Hippocampal formation (tissue), 2 donors: ENCODE data around the gene NEK8.

ENCODE experiments used
- DNase-seq, 2 donors: peaks; one replicate each; lab custom pipeline; 2025; lab: John Stamatoyannopoulos, UW

Gene NEK8

DNA sequence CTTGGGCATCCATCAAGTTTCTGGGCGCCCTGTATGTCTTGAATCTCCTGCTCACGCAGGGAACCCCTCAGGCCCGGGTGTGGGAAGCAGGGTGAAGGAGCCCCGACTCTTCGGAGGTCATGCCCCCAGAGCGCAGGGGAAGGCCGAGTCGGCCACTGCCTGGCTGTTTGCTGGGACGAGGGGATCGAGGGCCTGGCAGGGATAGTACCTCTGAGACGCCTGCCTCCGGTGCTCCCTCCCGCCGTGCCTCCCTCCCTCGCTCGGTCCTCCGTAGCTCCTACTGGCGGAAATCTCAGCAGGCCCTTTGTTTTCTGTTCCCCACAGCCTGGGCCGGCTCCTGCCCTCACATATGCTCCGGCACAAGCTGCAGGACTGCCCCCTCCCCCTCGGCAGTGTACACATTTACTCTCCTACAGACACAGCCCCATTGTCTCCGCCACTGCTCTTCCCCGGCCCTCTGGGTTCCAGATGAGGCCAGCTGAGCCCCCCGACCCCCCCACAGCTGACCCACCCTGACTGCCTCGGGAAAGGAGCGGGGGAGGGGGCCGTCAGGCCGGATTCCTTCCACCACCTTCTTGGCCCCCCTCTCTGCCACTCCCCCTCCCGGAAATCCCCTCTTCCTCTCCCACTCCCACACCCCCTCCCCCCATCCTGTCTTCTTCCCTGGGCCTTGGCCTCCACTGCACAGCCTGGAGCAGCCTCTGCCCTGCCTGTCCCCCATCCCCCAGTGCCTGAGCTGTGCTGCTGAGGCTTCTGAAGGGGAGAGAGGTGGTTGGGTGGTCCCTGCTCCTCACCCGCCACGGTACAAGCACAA, 16.6 kb downstream of the NEK8 start:
- peak; percentile 91 to 93 for DNase-seq

DNA sequence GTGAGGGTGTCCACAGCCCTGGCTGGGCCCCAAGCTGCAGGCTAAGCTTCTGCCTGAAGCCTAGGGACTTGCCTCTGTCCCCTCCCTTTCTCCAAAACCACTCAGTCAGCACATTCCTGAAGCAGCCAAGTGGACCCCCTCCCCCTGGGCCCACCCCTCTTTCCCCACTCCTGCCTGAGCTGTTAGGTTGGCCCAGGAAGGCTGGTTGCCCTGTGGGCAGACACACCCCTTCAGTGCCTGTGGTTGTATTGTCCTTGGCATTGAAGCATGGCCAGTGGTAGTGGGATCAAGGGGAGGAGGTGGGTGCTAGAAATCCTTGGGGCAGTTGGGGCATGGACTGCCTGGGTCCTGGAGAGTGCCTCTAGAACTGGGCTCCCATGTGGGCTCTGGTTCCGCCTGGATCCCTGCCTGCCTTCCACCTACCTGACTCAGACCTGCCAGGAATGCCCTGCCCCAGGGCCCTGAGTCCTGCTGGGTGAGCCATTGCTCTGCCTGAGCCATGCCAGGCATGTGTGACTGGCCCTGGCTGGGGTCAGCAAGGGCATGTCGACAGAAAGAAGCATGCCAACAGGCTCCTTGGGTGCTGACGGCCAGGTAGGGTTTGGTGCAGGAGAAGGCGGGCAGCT, 17.3 kb downstream of the NEK8 start:
- no peak for DNase-seq

DNA sequence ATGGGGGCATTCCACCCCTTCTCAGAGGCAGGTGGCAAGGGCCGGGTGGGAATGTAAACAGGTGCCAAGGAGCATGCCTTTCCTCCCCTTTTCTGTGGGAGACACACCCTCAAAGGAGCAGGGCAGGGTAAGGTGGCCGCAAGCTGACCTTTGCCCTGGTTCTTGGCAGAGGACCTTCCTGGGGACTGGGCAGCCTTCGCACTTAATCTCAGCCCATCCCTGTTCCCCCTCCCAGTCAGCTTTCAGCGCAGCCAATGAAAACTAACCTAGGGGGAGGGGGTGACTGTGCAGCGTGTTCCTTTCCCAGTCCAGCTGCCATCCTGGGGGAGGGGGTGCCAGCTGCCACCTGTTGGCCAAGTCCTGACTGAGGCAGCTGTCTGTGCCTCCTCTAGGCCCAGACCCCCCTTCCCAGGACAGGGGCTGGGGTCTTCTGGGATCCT, 18.0 kb downstream of the NEK8 start:
- DNase-seq, result peak; percentile 33 to 38

DNA sequence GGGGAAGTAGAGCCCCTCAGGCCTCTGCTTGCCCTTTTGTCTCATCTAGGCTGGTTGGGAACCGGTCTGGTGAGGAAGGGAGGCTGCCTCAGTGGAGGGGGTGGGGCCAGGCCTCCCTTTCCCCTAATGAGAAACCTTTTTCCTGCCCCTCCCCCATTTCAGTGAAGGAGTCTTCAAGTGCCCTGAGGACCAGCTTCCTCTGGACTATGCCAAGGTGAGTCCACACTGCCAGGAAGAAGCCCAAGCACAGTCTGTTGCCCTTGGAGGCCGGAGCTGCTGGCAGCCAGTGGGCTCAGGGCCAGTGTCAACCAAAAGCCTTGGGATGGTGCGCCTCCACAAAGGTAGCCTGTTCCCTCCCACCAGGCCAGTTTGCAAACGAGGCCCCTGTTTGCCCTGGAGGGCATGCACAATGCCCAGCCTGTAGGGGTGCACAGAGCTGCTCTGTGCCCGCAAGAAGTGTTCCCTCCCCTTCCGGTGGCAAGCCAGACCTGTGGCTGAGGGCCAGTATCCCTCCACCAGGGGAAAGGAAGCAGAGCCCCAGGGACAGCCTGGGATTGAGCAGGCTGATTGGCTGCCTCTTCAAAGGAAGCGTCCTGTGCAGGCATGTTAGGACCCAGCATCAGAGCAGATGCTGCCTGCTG, 18.6 kb downstream of the NEK8 start:
- peak; percentile 41 to 75 for DNase-seq

DNA sequence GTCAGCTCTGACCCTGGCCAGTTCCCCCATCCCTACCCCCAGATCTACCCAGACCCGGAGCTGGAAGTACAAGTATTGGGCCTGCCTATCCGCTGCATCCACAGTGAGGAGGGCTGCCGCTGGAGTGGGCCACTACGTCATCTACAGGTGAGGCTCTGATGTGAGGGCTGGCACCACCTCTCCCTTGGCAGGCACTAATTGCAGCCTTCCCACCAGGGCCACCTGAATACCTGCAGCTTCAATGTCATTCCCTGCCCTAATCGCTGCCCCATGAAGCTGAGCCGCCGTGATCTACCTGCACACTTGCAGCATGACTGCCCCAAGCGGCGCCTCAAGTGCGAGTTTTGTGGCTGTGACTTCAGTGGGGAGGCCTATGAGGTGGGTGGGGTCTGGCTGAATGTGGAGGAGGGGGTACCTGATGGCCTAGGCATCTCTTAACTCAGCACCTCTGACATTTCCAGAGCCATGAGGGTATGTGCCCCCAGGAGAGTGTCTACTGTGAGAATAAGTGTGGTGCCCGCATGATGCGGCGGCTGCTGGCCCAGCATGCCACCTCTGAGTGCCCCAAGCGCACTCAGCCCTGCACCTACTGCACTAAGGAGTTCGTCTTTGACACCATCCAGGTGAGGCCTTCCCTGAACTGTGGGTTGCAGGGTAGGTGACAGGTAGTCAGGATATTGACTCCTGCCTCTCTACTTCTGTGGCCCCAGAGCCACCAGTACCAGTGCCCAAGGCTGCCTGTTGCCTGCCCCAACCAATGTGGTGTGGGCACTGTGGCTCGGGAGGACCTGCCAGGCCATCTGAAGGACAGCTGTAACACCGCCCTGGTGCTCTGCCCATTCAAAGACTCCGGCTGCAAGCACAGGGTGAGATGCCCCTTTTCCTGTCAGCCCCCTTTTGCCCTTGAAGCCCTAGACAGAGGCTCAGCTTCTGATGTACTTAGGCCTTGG, 19.5 kb downstream of the NEK8 start:
- no peak for DNase-seq

DNA sequence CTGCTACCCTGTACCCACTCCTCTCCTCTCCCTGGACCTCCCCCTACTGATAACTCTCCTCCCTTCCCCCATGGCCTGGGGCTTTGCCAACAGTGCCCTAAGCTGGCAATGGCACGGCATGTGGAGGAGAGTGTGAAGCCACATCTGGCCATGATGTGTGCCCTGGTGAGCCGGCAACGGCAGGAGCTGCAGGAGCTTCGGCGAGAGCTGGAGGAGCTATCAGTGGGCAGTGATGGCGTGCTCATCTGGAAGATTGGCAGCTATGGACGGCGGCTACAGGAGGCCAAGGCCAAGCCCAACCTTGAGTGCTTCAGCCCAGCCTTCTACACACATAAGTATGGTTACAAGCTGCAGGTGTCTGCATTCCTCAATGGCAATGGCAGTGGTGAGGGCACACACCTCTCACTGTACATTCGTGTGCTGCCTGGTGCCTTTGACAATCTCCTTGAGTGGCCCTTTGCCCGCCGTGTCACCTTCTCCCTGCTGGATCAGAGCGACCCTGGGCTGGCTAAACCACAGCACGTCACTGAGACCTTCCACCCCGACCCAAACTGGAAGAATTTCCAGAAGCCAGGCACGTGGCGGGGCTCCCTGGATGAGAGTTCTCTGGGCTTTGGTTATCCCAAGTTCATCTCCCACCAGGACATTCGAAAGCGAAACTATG, 20.4 kb downstream of the NEK8 start:
- DNase-seq, result no peak

DNA sequence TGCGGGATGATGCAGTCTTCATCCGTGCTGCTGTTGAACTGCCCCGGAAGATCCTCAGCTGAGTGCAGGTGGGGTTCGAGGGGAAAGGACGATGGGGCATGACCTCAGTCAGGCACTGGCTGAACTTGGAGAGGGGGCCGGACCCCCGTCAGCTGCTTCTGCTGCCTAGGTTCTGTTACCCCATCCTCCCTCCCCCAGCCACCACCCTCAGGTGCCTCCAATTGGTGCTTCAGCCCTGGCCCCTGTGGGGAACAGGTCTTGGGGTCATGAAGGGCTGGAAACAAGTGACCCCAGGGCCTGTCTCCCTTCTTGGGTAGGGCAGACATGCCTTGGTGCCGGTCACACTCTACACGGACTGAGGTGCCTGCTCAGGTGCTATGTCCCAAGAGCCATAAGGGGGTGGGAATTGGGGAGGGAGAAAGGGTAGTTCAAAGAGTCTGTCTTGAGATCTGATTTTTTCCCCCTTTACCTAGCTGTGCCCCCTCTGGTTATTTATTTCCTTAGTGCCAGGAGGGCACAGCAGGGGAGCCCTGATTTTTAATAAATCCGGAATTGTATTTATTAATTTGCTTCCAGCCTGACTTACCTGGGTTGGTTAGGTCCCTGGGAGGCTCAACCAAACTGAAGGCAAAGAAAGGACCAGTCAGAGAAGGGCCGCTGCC, 21.1 kb downstream of the NEK8 start:
- no peak for DNase-seq

DNA sequence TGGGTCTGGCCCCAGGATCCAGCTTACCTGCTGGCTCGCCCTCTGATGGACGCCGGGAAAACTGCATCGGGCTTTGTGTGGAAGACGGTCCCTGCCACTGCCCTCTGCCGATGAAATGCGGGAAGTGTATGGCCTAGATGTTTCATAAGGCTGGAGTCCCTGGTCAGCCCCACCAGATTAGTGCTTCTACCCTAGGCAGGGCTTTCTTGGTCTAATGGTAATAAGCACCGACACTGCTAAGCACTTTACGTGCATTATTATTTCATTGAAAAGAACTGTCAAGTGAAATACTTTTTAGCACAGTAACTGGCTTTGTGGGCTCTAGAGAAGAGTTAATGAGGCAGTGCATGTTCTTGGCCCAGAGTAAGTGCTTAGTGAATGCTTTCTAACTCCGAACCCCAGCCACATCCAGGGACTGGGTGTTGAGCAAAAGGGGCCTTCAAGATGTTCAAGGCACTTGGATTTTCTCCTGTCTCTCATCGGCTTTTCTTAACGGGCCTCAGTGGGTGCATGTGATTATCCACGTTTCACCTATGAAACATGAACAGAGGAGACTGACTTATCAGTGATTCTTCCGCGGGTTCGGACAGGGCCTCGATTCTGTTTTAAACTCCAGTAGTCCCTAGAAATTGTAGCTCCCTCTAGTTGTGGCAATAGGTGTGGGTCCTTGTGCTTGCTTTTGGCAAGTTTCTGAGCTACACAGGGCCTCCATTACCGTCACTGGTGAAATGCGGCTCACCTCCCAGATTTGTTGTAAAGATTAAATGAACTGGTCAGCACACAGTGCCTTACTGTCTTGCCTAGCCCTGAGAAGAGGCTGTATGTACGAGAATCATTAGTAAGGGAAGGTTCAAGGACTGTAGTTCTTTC, 21.8 kb downstream of the NEK8 start:
- peak; percentile 90 for DNase-seq

DNA sequence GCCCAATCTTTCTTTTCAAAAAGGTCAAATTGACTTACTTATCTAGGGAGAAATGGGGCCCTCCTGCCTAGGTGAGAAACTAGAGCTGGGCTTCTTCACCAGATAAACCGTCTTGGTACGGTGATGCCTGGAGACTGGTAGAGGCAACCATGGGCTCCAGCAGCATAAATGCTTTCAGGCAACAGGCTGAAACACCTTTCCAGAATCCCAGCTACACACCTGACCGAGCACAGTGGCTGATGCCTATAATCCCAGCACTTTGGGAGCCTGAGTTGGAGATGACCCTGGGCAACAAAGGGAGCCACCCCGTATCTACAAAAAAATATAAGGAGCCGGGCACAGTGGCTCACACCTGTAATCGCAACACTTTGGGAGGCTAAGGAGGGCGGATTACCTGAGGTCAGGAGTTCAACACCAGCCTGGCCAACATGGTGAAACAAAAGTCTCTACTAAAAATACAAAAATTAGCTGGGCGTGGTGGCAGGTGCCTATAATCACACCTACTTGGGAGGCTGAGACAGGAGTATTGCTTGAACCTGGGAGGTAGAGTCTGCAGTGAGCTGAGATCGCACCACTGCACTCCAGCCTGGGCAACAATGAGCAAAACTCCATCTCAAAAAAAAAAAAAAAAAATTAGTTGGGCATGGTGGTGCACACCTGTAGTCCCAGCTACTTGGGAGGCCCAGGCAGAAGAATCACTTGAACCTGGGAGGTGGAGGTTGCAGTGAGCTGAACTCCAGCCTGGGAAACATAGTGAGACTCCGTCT, 23.2 kb downstream of the NEK8 start:
- DNase-seq, result no peak

DNA sequence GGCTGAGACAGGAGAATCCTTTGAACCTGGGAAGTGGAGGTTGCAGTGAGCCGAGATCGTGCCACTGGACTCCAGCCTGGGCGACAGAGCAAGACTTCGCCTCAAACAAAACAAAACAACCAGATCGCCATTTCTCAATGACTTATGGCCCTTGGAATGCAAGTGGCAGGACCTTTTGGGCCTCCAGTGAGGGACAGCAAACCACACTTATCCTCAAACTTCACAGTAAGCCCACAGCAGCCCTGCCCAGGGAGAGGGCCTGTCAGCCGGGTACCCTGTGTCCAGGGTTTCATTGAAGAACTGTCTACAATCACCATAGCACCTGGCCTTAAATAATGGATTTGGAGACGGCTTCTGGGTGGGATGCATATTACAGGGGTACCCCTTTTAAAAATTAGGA, 26.9 kb downstream of the NEK8 start:
- DNase-seq, result no peak

DNA sequence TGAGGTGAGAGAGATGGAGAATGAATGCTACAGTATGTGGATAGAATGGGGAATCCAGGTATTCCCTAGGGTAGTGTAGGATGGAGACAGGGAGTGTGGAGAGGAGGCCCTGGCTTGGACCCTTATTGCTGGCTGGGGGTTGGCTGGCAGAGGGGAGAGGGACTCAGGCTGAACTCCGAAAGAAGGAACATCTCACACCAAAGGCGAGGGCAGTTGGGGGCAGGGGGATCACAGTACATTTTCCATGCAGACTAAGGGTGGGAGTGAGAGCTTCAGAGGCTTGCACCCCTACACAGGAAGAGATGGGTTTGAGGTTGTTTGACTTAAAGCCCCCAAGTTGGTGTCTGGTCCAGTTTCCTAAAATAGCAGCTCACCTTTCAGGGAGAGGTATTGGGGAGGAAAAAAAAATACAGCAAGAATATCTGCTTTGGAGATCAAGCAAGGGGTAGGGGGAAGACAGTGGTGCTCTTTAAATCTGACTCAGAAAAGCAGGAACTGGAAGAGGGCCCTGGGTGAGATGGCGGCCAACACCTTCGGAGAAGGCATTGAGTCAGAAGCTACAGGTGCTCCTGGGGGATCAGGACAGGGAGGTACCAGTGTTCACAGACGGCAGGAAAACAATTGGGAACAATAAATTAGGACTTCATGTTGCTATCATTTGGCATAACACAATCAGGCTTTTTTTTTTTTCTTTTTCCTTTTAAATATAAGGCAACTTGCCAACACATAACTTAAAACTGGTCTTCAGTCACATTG, 27.6 kb downstream of the NEK8 start:
- no peak for DNase-seq

DNA sequence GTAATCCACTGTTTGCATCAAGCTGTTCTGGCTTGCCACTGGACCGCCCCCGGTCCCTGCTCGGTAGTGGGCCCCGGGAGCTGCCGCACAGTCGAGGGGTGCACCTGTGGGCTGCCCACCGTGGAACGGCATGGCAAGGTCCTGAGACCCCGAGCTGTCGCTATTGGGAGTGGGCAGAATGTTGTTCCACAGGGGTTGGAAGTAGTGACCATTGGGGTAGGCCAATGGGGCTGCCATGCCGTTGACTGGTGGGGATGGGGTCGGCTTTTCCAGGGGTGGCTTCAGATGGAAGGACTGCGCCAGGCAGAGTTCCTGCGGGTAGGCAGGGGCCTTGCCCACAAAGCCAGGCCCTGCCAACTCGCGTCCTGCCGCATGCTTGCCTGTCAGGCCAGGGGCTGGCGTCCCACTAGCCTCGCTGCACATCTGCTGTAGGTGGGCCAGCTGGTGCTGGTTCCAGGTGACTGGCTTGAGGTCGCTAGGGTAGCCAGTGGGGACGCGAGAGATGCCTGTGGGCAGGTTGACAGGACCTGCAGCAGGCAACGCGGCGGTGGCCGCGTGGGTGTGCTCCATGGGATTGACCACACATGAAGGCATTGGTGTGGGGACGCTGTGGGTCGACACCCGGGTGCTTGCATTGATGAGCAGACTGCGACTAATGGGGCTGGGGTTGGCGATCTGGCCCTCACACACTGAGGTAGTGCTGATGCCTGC, 30.0 kb downstream of the NEK8 start:
- DNase-seq, result no peak

DNA sequence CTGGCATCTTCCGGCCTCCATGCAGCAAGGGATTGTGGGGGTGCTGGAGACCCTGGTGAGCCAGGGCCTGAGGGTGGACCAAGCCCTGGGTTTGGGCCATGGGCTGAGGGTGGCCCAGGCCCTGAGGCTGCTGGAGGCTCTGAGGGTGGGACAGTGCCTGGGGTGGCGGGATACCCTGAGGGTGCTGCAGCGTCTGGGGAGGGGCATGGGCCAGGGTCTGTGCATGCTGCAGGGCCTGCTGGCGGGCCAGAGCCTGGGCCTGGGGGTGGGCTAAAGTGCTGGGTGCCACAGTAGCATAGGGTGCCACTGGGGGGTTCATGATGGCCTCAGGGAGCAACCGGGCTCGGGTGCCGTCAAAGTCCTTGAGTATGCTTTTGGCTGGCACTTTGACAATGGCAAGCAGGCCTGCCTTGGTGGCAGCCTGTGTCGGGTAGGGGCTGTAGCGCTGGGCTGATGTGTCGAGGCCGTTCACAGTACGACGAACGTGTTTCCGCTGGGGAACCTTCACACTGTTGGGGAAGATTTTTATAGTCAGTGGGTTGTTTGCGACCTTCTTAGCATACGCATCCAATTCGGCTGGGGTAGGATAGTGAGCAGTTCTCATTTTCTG, 30.8 kb downstream of the NEK8 start:
- DNase-seq, result no peak

DNA sequence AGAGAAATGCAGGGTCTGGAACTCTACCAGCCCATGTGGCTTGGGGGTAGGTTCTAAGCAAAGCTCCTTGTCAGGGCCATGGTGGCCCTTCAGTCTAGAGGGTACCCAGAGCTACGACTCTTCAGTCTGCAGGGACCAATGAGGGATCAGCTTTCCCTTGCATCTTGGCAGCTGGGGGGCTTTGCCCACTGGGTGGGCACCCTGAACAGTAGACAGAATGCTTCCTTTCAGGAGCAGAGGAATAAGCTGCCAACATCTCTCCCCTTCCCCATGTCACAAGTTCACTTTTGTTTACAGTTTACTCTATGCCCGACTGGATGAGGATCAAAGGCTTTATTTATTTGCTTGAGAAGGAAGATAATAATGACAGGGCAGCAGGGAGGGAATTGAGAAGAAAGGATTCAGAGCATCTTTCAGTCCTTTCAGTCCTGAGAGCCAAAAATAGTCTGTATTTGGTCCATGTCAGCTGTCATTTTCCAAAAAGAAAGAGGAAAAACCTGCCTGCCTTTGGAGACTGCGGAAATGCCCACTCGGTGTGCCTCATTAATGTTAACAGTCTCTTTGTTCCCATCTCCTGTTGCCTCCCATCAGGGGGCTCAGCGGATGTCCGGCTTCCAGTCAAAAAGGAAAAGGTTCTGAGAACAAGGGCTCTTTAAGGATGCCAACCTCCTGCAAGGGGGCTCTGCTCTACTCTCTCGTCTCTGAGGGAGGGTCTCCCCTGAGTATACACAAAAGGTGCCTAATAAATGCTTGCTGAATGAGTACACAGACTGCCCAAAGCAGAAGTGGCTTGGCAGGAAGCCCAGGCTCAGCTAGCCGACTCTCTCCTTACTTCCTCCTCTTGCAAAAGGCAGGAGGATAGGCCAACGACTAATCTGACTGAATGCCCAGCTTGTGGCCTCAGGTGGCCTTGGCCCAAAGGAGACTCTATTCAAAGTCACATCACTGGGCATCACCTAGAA, 32.3 kb downstream of the NEK8 start:
- peak in 1 of 2 donors; percentile 45 for DNase-seq

DNA sequence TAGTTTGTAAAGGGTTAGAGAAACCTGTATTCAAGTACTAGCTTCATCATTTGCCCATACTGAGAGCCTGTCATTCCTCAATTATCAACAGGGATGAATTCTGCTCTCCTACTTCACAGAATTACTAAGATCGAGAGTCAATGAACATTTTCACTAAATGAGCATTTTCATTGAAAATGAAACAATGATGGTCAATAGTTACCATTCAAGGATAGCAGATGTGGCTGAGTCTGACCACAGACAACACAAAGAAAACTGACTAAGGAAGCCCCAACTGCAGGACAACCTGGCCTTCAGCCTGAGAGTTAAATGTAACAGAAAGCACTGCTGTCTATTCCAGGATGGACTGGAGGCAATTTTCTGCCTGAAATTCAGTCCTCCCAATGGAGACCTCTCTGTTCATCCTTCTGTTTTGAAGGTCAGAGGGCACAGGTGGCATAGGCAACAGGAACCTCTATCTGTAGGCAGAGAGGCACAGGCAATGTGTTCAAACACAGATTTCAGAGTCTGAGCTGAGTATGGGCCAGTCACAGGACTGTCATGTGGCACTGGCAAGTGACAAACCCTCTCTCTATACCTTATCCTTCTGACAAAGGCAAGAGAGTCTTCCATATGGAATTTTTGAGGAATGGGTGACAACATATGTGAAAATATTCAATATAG, 34.7 kb downstream of the NEK8 start:
- no peak for DNase-seq
